NB4 (cell line): ENCODE results near the gene SHKBP1.

Experiments
- CTCF ChIP-seq: IDR thresholded peaks from one replicate; pipeline ENCODE4 v1.5.1; 2012; ENCODE audit warnings: low read depth, low read length
- MAX ChIP-seq: IDR thresholded peaks from 2 replicates; pipeline ENCODE4 v1.6.1; 2011; ENCODE audit warnings: low read depth, low read length
- MYC ChIP-seq: IDR thresholded peaks from 2 replicates; pipeline ENCODE4 v1.6.1; 2011; ENCODE audit warnings: low read depth, low read length
- POLR2A ChIP-seq: IDR thresholded peaks from 2 replicates; pipeline ENCODE4 v1.6.1; 2011; ENCODE audit warnings: mild to moderate bottlenecking; ENCODE audit not compliant: insufficient read length; ENCODE audit errors: extremely low read depth

- TF ChIP-seq CTCF = no peak
- TF ChIP-seq POLR2A = no peak
- no peak for TF ChIP-seq MAX
- TF ChIP-seq MYC = no peak
These were observed 1.8 kb downstream of the SHKBP1 start for GRCh38 chr19:40578442-40578908.
